NCI-H82 (cell line): ENCODE results near the gene MGP.

ENCODE experiments used
- DNase-seq: peaks from one replicate; lab custom pipeline; 2025; lab: John Stamatoyannopoulos, UW

Gene MGP

GRCh38 chr12:14860490-14860889, 25.2 kb downstream of the MGP start:
- DNase-seq = no peak

GRCh38 chr12:14858513-14858912, 27.1 kb downstream of the MGP start:
- no peak for DNase-seq

GRCh38 chr12:14854586-14855183, 31.0 kb downstream of the MGP start:
- peak; percentile 18 for DNase-seq

- no peak for DNase-seq
These were observed 31.7 kb downstream of the MGP start for GRCh38 chr12:14853961-14854360.

- no peak for DNase-seq
These were observed 32.8 kb downstream of the MGP start for GRCh38 chr12:14852880-14853279.

GRCh38 chr12:14850929-14851663, 34.6 kb downstream of the MGP start:
- DNase-seq = no peak

GRCh38 chr12:14849661-14850060, 36.0 kb downstream of the MGP start:
- no peak for DNase-seq

GRCh38 chr12:14846876-14847580, 38.6 kb downstream of the MGP start:
- DNase-seq = no peak

GRCh38 chr12:14846042-14846587, 39.5 kb downstream of the MGP start:
- DNase-seq = no peak

- DNase-seq = peak; percentile 84
These were observed 40.3 kb downstream of the MGP start for GRCh38 chr12:14845350-14845750.

GRCh38 chr12:14844401-14844800, 41.3 kb downstream of the MGP start:
- no peak for DNase-seq

GRCh38 chr12:14843425-14843887, 42.2 kb downstream of the MGP start, which contains the start of gene ART4:
TSS of gene ART4 (minus strand) at chr12:14843526. CDS start at chr12:14843113, 413 bp downstream.
- no peak for DNase-seq

GRCh38 chr12:14842315-14842714, 43.3 kb downstream of the MGP start:
- no peak for DNase-seq

- no peak for DNase-seq
These were observed 43.9 kb downstream of the MGP start for GRCh38 chr12:14841761-14842160.

GRCh38 chr12:14840616-14841015, 45.0 kb downstream of the MGP start:
- no peak for DNase-seq

- DNase-seq = no peak
These were observed 46.4 kb downstream of the MGP start for GRCh38 chr12:14839262-14839661.

GRCh38 chr12:14836336-14837210, 49.1 kb downstream of the MGP start:
- DNase-seq = no peak

GRCh38 chr12:14834509-14834908, 51.1 kb downstream of the MGP start:
- no peak for DNase-seq

GRCh38 chr12:14833952-14834351, 51.7 kb downstream of the MGP start:
- no peak for DNase-seq

- no peak for DNase-seq
These were observed 52.3 kb downstream of the MGP start for GRCh38 chr12:14833336-14833735.
